Stimulated activated CD4-positive, alpha-beta T cell treated with anti-CD3 and anti-CD28 coated beads, TNF-alpha, amount 100 ng/mL, for 48 hours (primary cell): ENCODE measurements around the gene MTFMT.
"Not testable (repeated sequence)": the region's sequence is repeated elsewhere in the genome, so short reads cannot be mapped to it uniquely, and the experiment has no call there.

Experiments
- DNase-seq, 3 donors: peaks; one replicate each; pipeline ENCODE4 v3.0.0-alpha.2; 2020; ENCODE audit warnings: low read depth in 3 of 3

Gene MTFMT

DNA sequence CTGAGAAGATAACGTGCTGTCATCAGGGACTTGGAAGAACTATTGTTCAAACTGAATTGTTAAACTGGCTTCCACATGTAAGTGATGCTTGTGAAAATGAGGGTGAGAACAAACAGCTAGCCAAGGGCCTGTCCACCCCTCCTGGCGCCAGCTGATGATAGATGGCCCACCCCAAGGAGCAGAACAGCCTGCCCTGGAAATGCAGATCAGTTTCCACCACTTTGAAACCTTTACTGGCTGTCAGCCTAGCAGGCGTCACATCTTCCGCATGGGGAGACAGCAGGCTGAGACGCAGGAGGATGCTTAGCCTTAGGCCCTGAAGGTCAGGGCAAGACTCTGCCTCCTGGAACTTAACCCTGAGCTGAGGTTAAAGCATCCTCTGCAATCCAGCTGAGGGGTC, 9.4 kb upstream of the MTFMT start:
- DNase-seq: no peak

DNA sequence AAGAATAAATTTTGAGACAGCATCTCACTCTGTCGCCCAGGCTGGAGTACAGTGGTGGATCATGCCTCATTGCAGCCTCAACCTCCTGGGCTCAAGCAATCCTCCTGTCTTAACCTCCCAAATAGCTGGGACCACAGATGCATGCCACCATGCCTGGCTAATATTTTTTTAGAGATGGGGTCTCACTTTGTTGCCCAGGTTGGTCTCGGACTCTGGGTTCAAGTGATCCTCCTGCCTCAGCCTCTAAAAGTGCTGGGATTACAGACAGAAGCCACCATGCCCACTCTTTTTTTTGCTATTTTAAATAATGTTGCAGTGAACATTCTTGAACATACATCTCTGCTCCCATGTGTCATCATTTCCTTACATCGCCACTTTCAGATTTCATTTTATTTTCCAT, 9.0 kb upstream of the MTFMT start:
- no peak for DNase-seq

DNA sequence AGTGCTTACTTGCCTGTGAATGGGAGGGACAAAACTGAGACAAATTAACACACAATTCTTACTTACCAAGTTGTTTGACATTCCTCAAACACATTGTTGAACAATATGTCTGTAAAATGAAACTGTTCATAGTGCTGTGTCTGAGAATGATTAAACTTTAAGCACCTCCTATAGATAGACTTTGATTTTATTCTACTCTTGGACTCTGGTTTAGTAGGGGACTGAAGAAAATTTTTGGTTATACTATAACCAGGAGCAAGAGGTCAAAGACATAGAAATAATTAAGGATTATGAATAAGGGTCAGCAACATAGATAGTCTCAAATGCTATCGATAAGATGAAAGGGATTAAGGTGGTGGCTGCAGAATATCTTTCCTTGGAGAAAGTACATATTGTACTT, 7.9 kb upstream of the MTFMT start:
- no peak for DNase-seq

- no peak for DNase-seq
These were observed 5.3 kb upstream of the MTFMT start for GRCh38 chr15:65034719-65035118.

DNA sequence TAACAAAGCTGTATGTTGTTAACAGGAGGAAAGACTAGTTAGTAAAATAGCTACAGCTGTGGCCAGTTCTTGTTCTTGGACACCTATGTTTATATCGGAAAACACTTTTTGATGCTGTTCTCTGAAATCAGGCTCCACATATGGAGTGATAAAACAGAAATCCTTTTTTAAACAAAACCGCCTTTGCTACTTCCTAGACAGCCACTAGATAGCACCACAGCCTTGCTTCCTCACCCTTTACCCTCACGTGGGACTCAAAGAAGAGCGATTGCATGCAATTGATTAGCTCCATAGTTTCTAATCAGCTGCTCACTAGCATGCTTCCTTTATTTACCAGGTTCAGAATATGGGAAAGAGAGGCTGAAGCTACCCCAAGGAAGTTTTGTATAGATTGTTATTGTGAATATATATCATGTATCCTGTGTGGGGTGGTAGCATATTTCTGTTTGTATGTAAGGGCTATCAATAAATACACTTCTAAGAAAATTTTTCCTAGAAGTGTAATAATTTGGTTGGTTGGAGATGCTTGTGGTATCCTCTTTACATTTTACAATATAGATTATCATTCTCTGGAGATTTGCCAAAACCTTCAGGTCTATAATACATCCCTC, 4.3 kb upstream of the MTFMT start:
- DNase-seq: no peak

GRCh38 chr15:65032801-65033537, 3.5 kb upstream of the MTFMT start:
- DNase-seq: no peak

DNA sequence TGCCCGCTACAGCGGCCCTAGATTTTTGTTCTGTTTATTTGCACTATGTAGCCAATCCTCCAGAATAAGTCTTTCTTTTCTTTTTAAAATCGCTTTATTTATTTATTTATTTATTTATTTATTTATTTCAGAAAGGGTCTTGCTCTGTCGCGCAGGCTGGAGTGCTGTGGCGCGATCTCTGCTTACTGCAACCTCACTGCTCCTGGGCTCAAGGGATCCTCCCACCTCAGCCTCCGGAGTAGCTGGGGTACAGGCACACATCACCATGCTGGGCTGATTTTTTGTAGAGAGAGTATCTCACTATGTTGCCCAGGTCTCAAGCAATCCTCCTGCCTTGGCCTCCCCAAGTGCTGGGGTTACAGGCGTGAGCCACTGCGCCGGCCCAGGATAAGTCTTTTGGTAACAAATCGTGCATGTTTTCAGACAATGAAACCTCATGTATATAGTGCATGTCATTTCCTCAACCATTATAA, 333 bp upstream of the MTFMT start:
- DNase-seq: no peak

GRCh38 chr15:65028338-65028737, 1.1 kb downstream of the MTFMT start:
- no peak for DNase-seq

GRCh38 chr15:65027593-65027992, 1.8 kb downstream of the MTFMT start:
- DNase-seq: no peak

DNA sequence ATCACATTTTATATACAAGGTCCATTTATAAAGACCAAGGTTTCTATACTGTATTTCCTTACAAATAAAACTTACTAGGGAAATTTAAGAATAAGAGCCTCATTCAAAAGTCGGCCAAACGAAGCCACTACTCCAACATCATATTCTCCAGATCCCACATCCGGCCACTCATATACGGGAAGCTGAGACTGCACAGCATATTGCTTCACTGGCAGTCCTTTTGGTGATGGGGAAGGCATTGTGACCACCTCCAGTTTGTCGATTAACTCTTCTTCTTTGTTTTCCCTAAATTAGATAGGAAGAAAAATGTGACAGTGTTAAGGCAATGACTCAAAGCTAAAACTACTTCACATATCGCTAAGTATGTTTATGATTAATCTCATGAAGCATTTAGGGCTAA, 2.7 kb downstream of the MTFMT start:
- no peak for DNase-seq

DNA sequence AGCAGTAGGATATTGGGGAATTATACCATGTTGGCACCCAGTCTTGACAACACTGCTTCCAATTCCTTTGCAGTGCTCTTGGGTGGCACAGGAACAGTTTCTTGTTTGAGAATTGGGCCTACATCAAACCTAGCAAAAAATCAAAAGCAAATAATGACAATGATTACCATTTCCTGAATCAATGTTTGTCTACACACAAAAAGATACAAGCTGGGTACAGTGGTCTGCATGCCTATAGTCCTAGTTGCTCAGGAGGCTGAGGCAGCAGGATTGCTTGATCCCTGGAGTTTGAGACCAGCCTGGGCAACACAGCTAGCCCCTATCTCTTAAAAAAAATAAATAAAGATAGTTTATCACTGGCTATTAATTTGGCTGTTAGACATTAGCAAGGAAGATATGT, 8.0 kb downstream of the MTFMT start:
- no peak for DNase-seq

- DNase-seq: no peak
These were observed 9.0 kb downstream of the MTFMT start for GRCh38 chr15:65020419-65020818.

DNA sequence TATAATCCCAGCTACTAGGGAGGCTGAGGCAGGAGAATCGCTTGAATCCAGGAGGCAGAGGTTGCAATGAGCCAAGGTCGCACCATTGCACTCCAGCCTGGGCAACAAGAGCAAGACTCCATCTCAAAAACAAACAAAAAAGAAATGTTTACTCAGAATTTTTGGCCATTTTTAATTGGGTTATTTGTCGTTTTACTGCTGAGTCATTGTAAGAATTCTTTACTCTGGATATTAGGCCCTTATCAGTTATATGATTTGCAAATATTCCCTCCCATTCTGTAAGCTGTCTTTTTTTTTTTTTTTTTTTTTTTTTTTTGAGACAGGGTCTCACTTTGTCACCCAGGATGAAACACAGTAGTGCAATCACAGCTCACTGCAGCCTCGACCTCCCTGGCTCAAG, 18.2 kb downstream of the MTFMT start:
- DNase-seq: not testable (repeated sequence)

DNA sequence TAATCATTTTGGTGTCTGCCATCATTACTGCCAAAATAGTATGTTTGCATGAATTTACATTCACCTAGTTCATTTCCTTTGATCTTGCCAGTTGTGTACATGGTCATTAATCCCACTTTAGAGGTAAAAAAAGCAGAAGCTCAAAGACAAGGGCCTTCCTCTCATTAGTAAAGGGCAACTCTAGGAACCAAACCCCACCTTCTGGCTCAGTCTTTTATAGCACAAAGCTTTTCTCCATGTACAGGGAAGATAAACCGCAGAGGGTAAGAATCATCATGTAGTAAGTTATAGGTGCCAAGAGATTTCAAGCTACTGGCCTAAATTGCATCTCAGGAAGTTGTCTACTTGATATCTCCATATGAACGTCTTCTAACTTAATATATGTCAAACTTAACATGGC, 20.5 kb downstream of the MTFMT start:
- DNase-seq: no peak

DNA sequence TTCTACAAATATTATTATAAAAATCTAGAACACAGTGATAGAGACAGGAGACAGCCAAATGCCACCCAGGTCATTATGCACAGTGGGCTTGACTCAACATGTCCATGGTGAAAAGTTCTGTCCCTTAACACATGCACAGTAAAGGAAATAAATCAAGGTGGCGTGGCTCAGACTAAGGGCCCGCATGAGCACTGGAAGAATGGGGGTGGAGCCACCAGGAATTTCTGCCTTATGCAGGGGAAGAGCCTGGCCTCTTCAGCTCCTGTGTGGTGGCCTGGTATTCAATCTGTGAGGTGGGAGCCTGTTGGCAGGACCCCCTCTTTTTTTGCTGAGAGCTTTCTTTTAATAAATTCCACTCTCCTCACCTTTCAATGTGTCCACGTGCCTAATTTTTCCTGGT, 22.6 kb downstream of the MTFMT start:
- DNase-seq: no peak

DNA sequence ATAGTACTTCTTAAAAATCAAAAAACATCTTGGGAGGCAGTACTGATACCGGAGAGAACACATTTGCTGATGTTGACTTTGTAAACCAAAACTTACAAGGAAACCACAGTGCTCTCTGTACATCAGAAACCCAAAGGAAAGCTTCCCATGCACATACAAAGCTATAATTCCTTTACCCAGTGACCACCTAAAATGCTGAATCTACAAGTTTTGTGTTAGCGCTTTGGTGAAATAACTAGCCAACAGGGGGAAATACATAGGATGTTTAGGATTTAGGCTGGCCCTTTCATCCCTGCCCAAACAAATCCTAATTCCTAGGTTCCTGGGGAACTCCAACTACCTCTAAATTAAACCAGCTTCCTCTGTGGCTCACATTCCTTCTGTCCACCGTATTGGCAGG, 24.4 kb downstream of the MTFMT start:
- DNase-seq: no peak

- DNase-seq: no peak
These were observed 31.6 kb downstream of the MTFMT start for GRCh38 chr15:64997745-64998375.

DNA sequence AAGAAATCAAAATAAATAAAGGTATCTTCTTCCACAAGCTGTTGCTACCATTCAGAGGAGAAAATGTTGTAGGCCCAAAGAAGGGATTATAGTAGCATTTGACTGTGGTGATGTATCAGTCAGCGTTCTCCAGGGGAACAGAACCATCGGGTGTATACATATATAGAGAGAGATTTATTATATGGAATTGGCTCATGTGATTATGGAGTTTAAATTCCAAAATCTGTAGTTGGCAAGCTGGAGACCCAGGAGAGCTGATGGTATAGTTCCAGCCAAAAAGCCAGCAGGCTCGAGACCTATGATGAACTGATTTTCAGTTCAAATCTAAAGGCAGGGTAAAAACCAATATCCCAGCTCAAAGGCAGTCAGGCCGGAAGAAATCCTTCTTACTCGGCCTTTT, 32.4 kb downstream of the MTFMT start:
- no peak for DNase-seq

- no peak for DNase-seq
These were observed 36.1 kb downstream of the MTFMT start for GRCh38 chr15:64993290-64993689.

- DNase-seq: no peak
These were observed 37.8 kb downstream of the MTFMT start for GRCh38 chr15:64991536-64992135.

DNA sequence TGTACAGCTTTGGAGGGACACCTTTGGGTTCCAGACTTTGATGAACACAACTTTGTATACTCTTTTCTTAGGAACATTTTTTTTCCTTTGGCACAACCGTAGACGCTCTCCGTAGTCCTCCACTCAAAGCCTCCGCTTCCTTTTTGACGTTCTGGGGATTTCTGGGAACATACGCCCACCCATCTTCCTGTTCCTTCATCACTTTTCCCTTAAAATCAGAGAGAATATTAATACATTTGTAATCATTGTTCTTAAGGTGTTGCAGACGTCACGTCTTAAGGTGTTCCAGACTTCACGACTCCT, 39.3 kb downstream of the MTFMT start:
- no peak for DNase-seq

GRCh38 chr15:64989416-64990167, 39.8 kb downstream of the MTFMT start, which contains the start of gene SPG21:
Gene SPG21, minus strand, starts transcription at chr15:64989914. Its CDS starts 6,345 bp downstream, at chr15:64983569.
- peak; percentile 82 to 92 (median 85) for DNase-seq
